ENCODE results near the gene OPA1. TPM values are rescaled to one million over a fixed set of nuclear protein-coding genes. Genes with fewer than 3 reads are reported as not detected.

OPA1 gene
- total and polyA plus RNA-seq, 10 donors: 9.8 to 58.2 (median 50.1) TPM

GRCh38 chr3:193702967-193703366 lies 110.0 kb downstream of the OPA1 start:
- Histone ChIP-seq H3K36me3 (peaks cover 0 to 19% (median 0%) of the 10 kb centered on the region in 6 donors), H3K4me3 (no peak overlapping the region), H3K27ac (no peak overlapping the region), H3K4me1 (peaks cover 0 to 22% (median 9%) of the 10 kb centered on the region in 6 donors), H3K9me3 (no peaks in the 10 kb centered on the region), H3K27me3 (replicated peaks in 1 of 7) (no peaks in the 10 kb centered on the region)
- WGBS, 5 donors: 57 to 95% (median 74%) methylated on average over 3 of the region's 3 CpGs
- TF ChIP-seq CTCF (IDR thresholded peaks at IDR 0.05 in 8 of 11, conservative IDR thresholded peaks at IDR 0.05 in 3 of 11): no peak
- TF ChIP-seq POLR2AphosphoS5 (IDR thresholded peaks at IDR 0.05): no peak
- no peak for TF ChIP-seq POLR2A (IDR thresholded peaks at IDR 0.05)
- no peak for DNase-seq
- intact Hi-C loops (cut with DNase I; ENCODE audit: low total_unique reads): no loop called here

- WGBS, 5 donors: 74 to 81% (median 75%) methylated on average over 5 of the region's 5 CpGs
- intact Hi-C loops (cut with DNase I; ENCODE audit: low total_unique reads): no loop called here
- no peaks in the 10 kb centered on the region for H3K9me3 ChIP-seq
- H3K27ac ChIP-seq: no peak overlapping the region
- H3K36me3 ChIP-seq: peaks cover 0 to 9% (median 0%) of the 10 kb centered on the region in 6 donors
- TF ChIP-seq POLR2A (IDR thresholded peaks at IDR 0.05): no peak
- no peak for TF ChIP-seq CTCF (IDR thresholded peaks at IDR 0.05 in 8 of 11, conservative IDR thresholded peaks at IDR 0.05 in 3 of 11)
- TF ChIP-seq POLR2AphosphoS5 (IDR thresholded peaks at IDR 0.05): no peak
- no peak for DNase-seq
- no peaks in the 10 kb centered on the region for H3K27me3 ChIP-seq (replicated peaks in 1 of 7)
- peaks cover 0 to 22% (median 9%) of the 10 kb centered on the region in 6 donors for H3K4me1 ChIP-seq
- no peak overlapping the region for H3K4me3 ChIP-seq
These were observed 111.4 kb downstream of the OPA1 start for GRCh38 chr3:193704431-193704830.

GRCh38 chr3:193708270-193708669 lies 115.3 kb downstream of the OPA1 start:
- TF ChIP-seq CTCF (IDR thresholded peaks at IDR 0.05 in 8 of 11, conservative IDR thresholded peaks at IDR 0.05 in 3 of 11) (no peak), POLR2AphosphoS5 (IDR thresholded peaks at IDR 0.05) (no peak), POLR2A (IDR thresholded peaks at IDR 0.05) (no peak)
- no peak overlapping the region for H3K4me3 ChIP-seq
- H3K27me3 ChIP-seq (replicated peaks in 1 of 7): no peaks in the 10 kb centered on the region
- intact Hi-C loops (cut with DNase I; ENCODE audit: low total_unique reads): no loop called here
- 86 to 95% (median 94%) methylated on average over 3 of the region's 3 CpGs for WGBS, 5 donors
- H3K9me3 ChIP-seq: no peaks in the 10 kb centered on the region
- H3K27ac ChIP-seq: no peak overlapping the region
- DNase-seq: no peak
- H3K4me1 ChIP-seq: peaks cover 0 to under 1% (median 0%) of the 10 kb centered on the region in 6 donors
- H3K36me3 ChIP-seq: no peaks in the 10 kb centered on the region

- no peaks in the 10 kb centered on the region for H3K36me3 ChIP-seq
- intact Hi-C loops (cut with DNase I; ENCODE audit: low total_unique reads): no loop called here
- TF ChIP-seq CTCF (IDR thresholded peaks at IDR 0.05 in 8 of 11, conservative IDR thresholded peaks at IDR 0.05 in 3 of 11) (no peak), POLR2A (IDR thresholded peaks at IDR 0.05) (no peak), POLR2AphosphoS5 (IDR thresholded peaks at IDR 0.05) (no peak)
- no peak overlapping the region for H3K27ac ChIP-seq
- peaks cover 0 to 17% (median 14%) of the 10 kb centered on the region in 8 donors for H3K9me3 ChIP-seq
- H3K4me1 ChIP-seq: peaks cover 0 to under 1% (median 0%) of the 10 kb centered on the region in 6 donors
- DNase-seq: no peak
- no peaks in the 10 kb centered on the region for H3K27me3 ChIP-seq (replicated peaks in 1 of 7)
- WGBS, 5 donors: 83 to 92% (median 88%) methylated on average over 18 of the region's 18 CpGs
- H3K4me3 ChIP-seq: no peak overlapping the region
These were observed 117.5 kb downstream of the OPA1 start for GRCh38 chr3:193710286-193711165.

All from spleen (tissue), 11 donors.